ENCODE results near the gene GNRH2. TPM values are rescaled to one million over a fixed set of nuclear protein-coding genes. Genes with fewer than 3 reads are reported as not detected.

The GNRH2 gene
- total RNA-seq, 1 experiment from 2014 or later, result not detected

- no peaks in the 10 kb centered on the region for H3K36me3 ChIP-seq
- H3K4me3 ChIP-seq, result no peak overlapping the region
- no peaks in the 10 kb centered on the region for H3K27me3 ChIP-seq
- H3K9me3 ChIP-seq, result no peaks in the 10 kb centered on the region
- no peak for DNase-seq
Measured at GRCh38 chr20:3082955-3083952, 39.8 kb downstream of the GNRH2 start.

- no peaks in the 10 kb centered on the region for H3K27me3 ChIP-seq
- DNase-seq, result no peak
- no peaks in the 10 kb centered on the region for H3K36me3 ChIP-seq
- no peak within 1 kb of the TSS for H3K4me3 ChIP-seq
- H3K9me3 ChIP-seq, result no peaks in the 10 kb centered on the region
Measured at GRCh38 chr20:3084283-3084985, 41.0 kb downstream of the GNRH2 start, which contains the start of gene AVP. TSS of gene AVP (minus strand) at chr20:3084724. CDS start at chr20:3084674, 50 bp downstream.

GRCh38 chr20:3084986-3085360 lies 41.6 kb downstream of the GNRH2 start:
- Histone ChIP-seq H3K9me3 (no peaks in the 10 kb centered on the region), H3K27me3 (no peaks in the 10 kb centered on the region), H3K4me3 (no peak overlapping the region), H3K36me3 (no peaks in the 10 kb centered on the region)
- no peak for DNase-seq

DNA sequence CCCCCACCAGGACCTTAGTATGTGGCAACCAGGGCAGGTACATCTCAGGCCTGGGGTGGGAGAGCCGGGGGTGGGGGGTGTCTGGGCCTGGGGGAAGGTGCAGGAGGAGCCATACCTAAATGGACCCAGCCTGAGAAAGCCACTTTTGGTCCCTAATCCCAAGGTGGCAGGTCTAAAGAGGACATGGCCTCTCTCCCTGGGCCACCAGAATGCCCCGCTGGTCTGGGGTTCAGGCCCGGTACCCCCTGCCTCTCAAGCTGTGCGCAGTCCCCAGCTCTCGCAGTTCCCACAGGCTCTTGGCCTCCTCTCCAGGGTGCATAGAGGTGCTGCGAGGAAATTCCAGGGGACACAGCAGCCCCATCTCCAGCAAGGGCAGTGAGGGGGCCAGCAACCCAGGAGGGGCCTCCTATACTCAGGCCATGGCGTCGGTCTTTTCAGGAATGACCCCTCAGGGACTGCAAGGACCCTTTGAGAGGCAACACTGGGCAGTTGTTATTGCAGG lies 42.2 kb downstream of the GNRH2 start:
- DNase-seq, result no peak
- H3K27me3 ChIP-seq, result no peaks in the 10 kb centered on the region
- no peaks in the 10 kb centered on the region for H3K9me3 ChIP-seq
- H3K4me3 ChIP-seq, result no peak overlapping the region
- H3K36me3 ChIP-seq, result no peaks in the 10 kb centered on the region

DNA sequence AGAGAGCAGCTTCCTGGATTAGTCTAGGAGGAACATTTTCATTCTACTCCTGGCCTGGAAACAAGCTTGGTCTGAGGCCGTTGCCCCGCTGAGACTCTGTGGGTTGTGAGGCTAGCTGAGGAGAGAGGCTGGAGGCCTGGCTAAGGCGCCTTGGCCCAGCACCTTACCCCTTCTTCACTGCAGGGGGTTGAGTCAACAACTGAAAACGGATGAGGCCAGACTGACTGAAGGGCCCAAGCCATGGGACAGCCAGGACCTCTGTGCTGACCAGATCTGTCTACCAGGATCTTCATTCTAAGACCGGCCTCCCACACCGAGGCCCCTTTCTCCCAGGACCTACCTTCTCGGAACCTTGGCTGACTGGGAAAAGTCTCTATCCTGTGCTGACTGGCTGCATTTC lies 44.6 kb downstream of the GNRH2 start:
- H3K4me3 ChIP-seq, result no peak overlapping the region
- H3K36me3 ChIP-seq, result no peaks in the 10 kb centered on the region
- H3K27me3 ChIP-seq, result no peaks in the 10 kb centered on the region
- no peak for DNase-seq
- H3K9me3 ChIP-seq, result no peaks in the 10 kb centered on the region

DNA sequence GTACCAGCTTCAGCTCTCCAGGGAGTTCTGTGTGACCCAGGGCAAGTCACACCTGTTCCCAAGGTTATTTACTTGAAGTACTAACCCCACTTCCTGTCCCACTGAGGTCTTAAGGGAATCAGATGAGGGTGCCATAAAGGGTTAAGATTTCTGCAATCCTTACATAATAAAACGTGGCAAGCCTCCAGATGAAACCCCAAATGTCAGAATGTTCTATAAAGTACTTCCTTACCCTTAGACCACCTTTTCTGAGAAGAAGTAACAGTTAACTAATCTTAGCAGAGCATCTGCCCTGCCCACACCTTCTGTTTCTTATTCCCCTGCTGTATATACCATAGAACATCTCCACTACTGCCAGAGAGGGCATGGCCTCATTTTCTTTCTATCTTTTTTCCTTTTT lies 47.1 kb downstream of the GNRH2 start:
- no peaks in the 10 kb centered on the region for H3K27me3 ChIP-seq
- H3K36me3 ChIP-seq, result no peaks in the 10 kb centered on the region
- no peak overlapping the region for H3K4me3 ChIP-seq
- DNase-seq, result no peak
- H3K9me3 ChIP-seq, result no peaks in the 10 kb centered on the region

DNA sequence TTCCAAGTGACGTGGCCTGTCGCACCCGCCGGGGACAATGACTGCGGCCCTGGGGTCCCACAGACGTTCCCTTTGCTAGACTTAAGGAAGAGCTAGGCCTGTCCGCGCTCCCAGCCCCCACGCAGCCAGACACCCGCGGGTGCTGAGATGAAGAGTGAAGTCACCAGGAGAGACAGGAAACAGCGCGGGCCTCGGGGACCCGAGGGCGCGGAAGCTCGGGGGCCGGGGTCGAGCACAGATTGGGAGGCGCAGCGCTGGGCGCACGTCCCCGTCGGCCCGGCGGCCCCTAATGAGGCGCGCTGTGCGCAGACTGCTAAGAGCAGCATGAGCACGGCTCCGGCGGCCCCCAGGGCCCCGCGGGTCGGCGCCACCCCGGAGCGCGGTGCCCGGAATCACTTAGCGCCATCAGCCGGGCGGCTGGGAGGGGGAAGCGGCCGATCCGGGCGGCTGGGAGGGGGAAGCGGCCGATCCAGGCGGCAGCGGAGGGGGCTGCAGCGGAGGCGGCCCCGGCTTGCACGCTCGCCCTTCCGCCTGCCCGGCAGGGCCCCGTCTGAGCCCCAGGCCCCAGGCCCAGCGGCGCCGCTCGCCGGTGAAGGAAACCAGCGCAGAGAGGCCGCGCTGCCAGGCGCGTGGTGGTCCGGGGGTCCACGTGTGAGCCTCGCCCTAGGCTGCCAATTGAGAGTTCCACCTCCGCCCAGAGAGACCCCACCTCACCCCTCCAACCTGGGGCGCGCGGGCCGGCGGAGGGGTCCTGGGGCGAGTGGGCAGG lies 49.4 kb downstream of the GNRH2 start:
- Histone ChIP-seq H3K9me3 (no peaks in the 10 kb centered on the region), H3K4me3 (no peak overlapping the region), H3K36me3 (no peaks in the 10 kb centered on the region), H3K27me3 (no peaks in the 10 kb centered on the region)
- DNase-seq, result no peak

- H3K4me3 ChIP-seq, result no peak overlapping the region
- DNase-seq, result no peak
- H3K27me3 ChIP-seq, result no peaks in the 10 kb centered on the region
- H3K36me3 ChIP-seq, result no peaks in the 10 kb centered on the region
- H3K9me3 ChIP-seq, result no peaks in the 10 kb centered on the region
Measured at GRCh38 chr20:3093861-3094361, 50.5 kb downstream of the GNRH2 start.

DNA sequence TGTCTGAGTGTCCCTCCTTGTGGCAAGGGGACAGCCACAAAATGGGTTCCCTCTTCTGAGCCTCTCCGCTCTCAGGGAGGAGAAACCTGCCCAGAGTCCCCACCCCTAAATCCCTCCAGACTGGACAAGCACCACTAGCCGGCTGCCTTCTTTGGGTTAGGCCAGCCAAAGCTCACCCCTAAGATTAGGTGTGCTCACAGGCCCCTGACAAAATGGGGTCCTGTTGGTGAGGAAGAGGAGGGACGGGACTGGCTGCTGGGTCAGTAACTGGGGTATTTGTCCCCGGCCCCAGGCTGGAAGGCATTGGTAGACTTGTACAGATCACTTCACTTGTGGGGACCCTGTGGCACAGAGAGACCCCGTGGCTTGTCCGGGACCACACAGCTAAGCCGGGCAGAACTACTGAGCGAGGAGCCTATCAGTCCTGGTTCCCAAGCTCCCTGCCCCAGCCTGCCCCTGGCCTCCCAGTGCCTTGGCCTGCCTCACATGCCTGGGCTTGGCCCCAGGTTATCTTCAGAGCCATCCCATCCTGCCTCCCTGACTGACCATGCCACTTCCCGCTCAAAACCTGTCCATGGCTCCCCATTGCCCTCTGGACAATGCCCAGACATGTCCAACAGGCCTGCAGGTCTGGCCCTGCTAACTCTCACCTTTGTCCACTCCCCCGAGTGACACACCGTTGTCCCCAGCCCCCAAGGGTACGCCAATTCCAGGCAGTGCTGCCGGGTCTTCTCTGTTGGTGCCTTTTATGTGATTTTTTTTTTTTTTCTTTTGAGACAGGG lies 51.6 kb downstream of the GNRH2 start:
- no peak for DNase-seq
- no peaks in the 10 kb centered on the region for H3K36me3 ChIP-seq
- no peaks in the 10 kb centered on the region for H3K9me3 ChIP-seq
- H3K27me3 ChIP-seq, result no peaks in the 10 kb centered on the region
- H3K4me3 ChIP-seq, result no peak overlapping the region

Other genes starting within 250 kb of the GNRH2 start
- 1.2 TPM in 1 of 2 replicates, not detected in the other for gene CPXM1, start 243.0 kb upstream of the GNRH2 start, total RNA-seq (2014; rRNA removed; shearing (Covaris generic); ENCODE audit: low replicate concordance)
- gene C20orf141, start 228.6 kb upstream of the GNRH2 start, total RNA-seq (2014; rRNA removed; shearing (Covaris generic); ENCODE audit: low replicate concordance), result not detected in 2 replicates
- not detected in 2 replicates for gene TMEM239, start 227.3 kb upstream of the GNRH2 start, total RNA-seq (2014; rRNA removed; shearing (Covaris generic); ENCODE audit: low replicate concordance)
- 4.7 and 7.9 TPM in 2 replicates for gene PCED1A, start 203.0 kb upstream of the GNRH2 start, total RNA-seq (2014; rRNA removed; shearing (Covaris generic); ENCODE audit: low replicate concordance)
- gene VPS16, start 202.9 kb upstream of the GNRH2 start, total RNA-seq (2014; rRNA removed; shearing (Covaris generic); ENCODE audit: low replicate concordance), result 18.5 and 21.2 TPM in 2 replicates
- 8.8 and 13.3 TPM in 2 replicates for gene PTPRA, start 170.1 kb upstream of the GNRH2 start, total RNA-seq (2014; rRNA removed; shearing (Covaris generic); ENCODE audit: low replicate concordance)
- 44.1 and 63.8 TPM in 2 replicates for gene MRPS26, start 2.4 kb downstream of the GNRH2 start, total RNA-seq (2014; rRNA removed; shearing (Covaris generic); ENCODE audit: low replicate concordance)
- gene OXT, start 28.0 kb downstream of the GNRH2 start, total RNA-seq (2014; rRNA removed; shearing (Covaris generic); ENCODE audit: low replicate concordance), result not detected in 2 replicates
- gene AVP, start 41.1 kb downstream of the GNRH2 start, total RNA-seq (2014; rRNA removed; shearing (Covaris generic); ENCODE audit: low replicate concordance), result not detected in 2 replicates
- 6.9 and 7.9 TPM in 2 replicates for gene FASTKD5, start 116.2 kb downstream of the GNRH2 start, total RNA-seq (2014; rRNA removed; shearing (Covaris generic); ENCODE audit: low replicate concordance)
- gene UBOX5, start 116.2 kb downstream of the GNRH2 start, total RNA-seq (2014; rRNA removed; shearing (Covaris generic); ENCODE audit: low replicate concordance), result 2.3 and 3.9 TPM in 2 replicates
- gene LZTS3, start 129.9 kb downstream of the GNRH2 start, total RNA-seq (2014; rRNA removed; shearing (Covaris generic); ENCODE audit: low replicate concordance), result 0.03 TPM in 1 of 2 replicates, not detected in the other
- gene DDRGK1, start 161.1 kb downstream of the GNRH2 start, total RNA-seq (2014; rRNA removed; shearing (Covaris generic); ENCODE audit: low replicate concordance), result 21.7 and 33.5 TPM in 2 replicates
- gene ITPA, start 165.9 kb downstream of the GNRH2 start, total RNA-seq (2014; rRNA removed; shearing (Covaris generic); ENCODE audit: low replicate concordance), result 41.3 and 48.5 TPM in 2 replicates
- gene SLC4A11, start 195.6 kb downstream of the GNRH2 start, total RNA-seq (2014; rRNA removed; shearing (Covaris generic); ENCODE audit: low replicate concordance), result 0.20 TPM in 1 of 2 replicates, not detected in the other

All from MG63 (cell line).